ENCODE data around the gene MYO5A. TPM values are rescaled to one million over a fixed set of nuclear protein-coding genes. Genes with fewer than 3 reads are reported as not detected.

MYO5A gene
- total and polyA plus RNA-seq, 2 donors (not counting 3 experiments of a cell fraction or from before 2014, with no cell fraction given), result 31.9 to 91.9 TPM

DNA sequence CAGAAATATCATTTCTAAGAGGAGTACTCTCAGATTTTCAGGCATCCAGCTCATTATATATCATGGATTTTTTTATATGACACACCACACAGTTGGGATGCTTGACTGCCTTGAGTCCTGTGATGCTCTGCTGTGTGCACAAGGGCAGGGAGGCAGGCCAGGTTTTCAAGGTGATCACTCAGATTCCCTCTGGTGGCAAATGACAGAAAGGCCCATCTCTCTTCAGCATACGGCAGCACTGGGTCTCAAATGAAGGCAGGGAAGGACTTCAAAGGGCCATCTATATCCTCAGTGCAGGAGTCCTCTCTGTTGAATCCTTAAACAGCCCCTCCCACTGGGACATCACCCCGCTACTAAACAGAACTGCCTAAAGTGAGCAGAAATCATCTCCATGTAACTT, 178.3 kb downstream of the MYO5A start:
- no peaks in the 10 kb centered on the region for H3K9me1 ChIP-seq (replicated peaks; ENCODE audit: control insufficient read depth, extremely low read depth, insufficient read depth, low read length)
- no peaks in the 10 kb centered on the region for H3K9me3 ChIP-seq (replicated peaks; ENCODE audit: control insufficient read depth, insufficient read depth, low read length)
- no peaks in the 10 kb centered on the region for H4K20me1 ChIP-seq (replicated peaks; ENCODE audit: control insufficient read depth, extremely low read depth, insufficient read depth, low read length)
- FAIRE-seq (no peak), DNase-seq (ENCODE audit: low read depth, low spot score) (no peak)
- H3K4me2 ChIP-seq (ENCODE audit: insufficient read depth, low read length), result no peak overlapping the region
- POLR2A ChIA-PET, result no interaction called here
- no peaks in the 10 kb centered on the region for H3K79me2 ChIP-seq (ENCODE audit: control insufficient read depth, insufficient read depth, low read length)
- dilution Hi-C loops (cut with MboI; ENCODE audit: extremely low pct_ligation_motif_present, low sequenced_read_pairs) (no loop called here), intact Hi-C loops (cut with micrococcal nuclease) (no loop called here)
- CTCF ChIA-PET, result interaction anchor here (1.3 kb wide), 1 partner anchor 113 kb away, joined by 3 read pairs; no protein-coding TSS in a partner anchor
- no peak overlapping the region for H2AFZ ChIP-seq (ENCODE audit: low read depth, low read length)
- no peak overlapping the region for H3K4me3 ChIP-seq (replicated peaks in 1 of 3; ENCODE audit: insufficient read depth in 1 of 3, low read depth in 1 of 3, low read length in 3 of 3)
- peaks cover 22 to 29% of the 10 kb centered on the region in 2 experiments for H3K36me3 ChIP-seq (ENCODE audit: control insufficient read depth in 2 of 2, extremely low read depth in 1 of 2, insufficient read depth in 2 of 2, low read length in 2 of 2)
- H3K9ac ChIP-seq (replicated peaks; ENCODE audit: extremely low read depth, insufficient read depth, low read length), result no peak overlapping the region
- no peak overlapping the region for H3K27ac ChIP-seq (ENCODE audit: insufficient read depth, low read depth, low read length)
- TF ChIP-seq GATA2 (IDR thresholded peaks at IDR 0.05; ENCODE audit: insufficient read depth, insufficient read length, low read depth, low read length) (no peak), JUN (IDR thresholded peaks at IDR 0.05; ENCODE audit: borderline replicate concordance, insufficient read depth, insufficient read length, low read depth) (no peak), EZH2 (IDR thresholded peaks at IDR 0.05; ENCODE audit: borderline replicate concordance, low read depth, low read length, severe bottlenecking) (no peak), MYC (IDR thresholded peaks at IDR 0.05; ENCODE audit: low read depth, low read length) (no peak), POLR2A (IDR thresholded peaks at IDR 0.05; ENCODE audit: low read depth, low read length) (no peak), FOS (IDR thresholded peaks at IDR 0.05; ENCODE audit: borderline replicate concordance, insufficient read depth, low read length) (no peak), POLR2AphosphoS5 (IDR thresholded peaks at IDR 0.05; ENCODE audit: insufficient read depth, low read depth, low read length) (no peak)
- TF ChIP-seq, protein P1, sequence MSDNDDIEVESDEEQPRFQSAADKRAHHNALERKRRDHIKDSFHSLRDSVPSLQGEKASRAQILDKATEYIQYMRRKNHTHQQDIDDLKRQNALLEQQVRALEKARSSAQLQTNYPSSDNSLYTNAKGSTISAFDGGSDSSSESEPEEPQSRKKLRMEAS (IDR thresholded peaks at IDR 0.05; ENCODE audit: insufficient read depth, insufficient read length), result no peak
- TF ChIP-seq, protein P2, sequence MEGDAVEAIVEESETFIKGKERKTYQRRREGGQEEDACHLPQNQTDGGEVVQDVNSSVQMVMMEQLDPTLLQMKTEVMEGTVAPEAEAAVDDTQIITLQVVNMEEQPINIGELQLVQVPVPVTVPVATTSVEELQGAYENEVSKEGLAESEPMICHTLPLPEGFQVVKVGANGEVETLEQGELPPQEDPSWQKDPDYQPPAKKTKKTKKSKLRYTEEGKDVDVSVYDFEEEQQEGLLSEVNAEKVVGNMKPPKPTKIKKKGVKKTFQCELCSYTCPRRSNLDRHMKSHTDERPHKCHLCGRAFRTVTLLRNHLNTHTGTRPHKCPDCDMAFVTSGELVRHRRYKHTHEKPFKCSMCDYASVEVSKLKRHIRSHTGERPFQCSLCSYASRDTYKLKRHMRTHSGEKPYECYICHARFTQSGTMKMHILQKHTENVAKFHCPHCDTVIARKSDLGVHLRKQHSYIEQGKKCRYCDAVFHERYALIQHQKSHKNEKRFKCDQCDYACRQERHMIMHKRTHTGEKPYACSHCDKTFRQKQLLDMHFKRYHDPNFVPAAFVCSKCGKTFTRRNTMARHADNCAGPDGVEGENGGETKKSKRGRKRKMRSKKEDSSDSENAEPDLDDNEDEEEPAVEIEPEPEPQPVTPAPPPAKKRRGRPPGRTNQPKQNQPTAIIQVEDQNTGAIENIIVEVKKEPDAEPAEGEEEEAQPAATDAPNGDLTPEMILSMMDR (IDR thresholded peaks at IDR 0.05; ENCODE audit: extremely low read depth in 1 of 2, insufficient read depth in 1 of 2, low read depth in 1 of 2, low read length in 2 of 2), result no peak
- H3K27me3 ChIP-seq (ENCODE audit: control insufficient read depth in 2 of 2, insufficient read depth in 2 of 2, low read length in 2 of 2), result no peaks in the 10 kb centered on the region
- no peaks in the 10 kb centered on the region for H3K4me1 ChIP-seq (ENCODE audit: control insufficient read depth, extremely low read depth, insufficient read depth, low read length)
- no TSS peak for BruUV-seq (replicated peaks)

Data from endothelial cell of umbilical vein (primary cell).